GM18867 (cell line): ENCODE measurements around the gene CEBPB.
"Not testable (repeated sequence)": the region's sequence is repeated elsewhere in the genome, so short reads cannot be mapped to it uniquely, and the experiment has no call there.

ENCODE experiments used
- ATAC-seq: cut with Tn5 transposase; IDR thresholded peaks from one replicate; pipeline ENCODE4 v1.9.1; 2021; ENCODE audit warnings: mild to moderate bottlenecking, moderate library complexity; ENCODE audit not compliant: unreplicated experiment

CEBPB gene

DNA sequence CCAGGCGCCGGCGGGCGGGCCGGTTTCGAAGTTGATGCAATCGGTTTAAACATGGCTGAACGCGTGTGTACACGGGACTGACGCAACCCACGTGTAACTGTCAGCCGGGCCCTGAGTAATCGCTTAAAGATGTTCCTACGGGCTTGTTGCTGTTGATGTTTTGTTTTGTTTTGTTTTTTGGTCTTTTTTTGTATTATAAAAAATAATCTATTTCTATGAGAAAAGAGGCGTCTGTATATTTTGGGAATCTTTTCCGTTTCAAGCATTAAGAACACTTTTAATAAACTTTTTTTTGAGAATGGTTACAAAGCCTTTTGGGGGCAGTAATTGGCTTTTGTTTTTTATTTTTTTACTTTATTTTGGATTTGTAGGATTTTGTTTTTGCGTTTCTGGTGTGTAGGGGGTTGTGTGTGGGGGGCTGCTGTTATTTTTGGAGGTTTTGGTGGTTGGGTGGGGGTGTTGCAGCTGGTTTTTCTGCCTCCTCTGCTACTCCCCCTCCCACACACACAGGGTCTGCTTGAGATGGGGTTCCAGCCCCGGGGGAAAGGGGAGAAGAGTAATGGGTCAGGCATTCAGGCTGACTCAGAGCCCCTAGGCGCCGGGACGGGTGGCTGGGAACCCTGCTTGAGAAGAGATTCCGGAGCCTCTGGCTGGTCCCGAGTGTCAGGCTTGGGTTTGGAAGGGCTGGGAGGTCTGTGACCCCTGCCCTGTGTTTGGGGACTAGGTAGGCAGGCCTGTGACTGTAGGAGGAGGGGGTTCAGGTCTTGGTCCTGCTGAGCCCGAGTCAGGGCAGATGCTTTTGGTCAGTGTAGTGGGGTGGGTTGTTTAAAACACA, 2.0 kb downstream of the CEBPB start:
- ATAC-seq = no peak

DNA sequence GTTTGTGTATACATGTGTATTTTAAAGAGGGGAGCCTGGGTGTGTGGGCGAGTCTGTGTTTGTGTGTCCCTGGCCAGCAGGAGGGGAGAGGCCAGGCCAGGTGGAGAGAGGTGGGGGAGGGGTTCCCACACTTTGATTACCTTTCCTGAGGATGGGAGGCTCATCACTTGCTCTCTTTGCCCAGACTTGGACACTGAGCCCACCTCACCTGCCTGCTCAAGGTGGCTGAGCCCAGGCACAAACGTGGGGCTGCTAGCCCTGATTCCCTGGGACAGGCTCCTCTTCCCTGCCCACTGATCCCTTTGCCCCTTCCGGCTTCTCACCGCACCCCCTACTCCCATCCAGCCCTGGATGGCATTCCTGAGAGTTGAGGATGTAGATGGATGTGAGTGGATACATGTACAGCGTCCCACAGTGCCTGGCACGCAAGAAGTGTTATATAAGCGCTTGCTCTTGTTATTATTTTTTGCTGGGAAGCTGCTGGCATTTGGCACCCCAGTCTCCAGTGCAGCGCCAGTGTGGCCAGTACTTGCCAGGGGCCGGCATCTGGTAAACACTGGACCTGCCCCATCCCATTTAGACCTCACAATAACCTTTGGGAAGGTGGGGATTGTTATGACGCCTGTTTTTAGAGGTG, 2.7 kb downstream of the CEBPB start:
- ATAC-seq = no peak

- ATAC-seq = no peak
Observed at GRCh38 chr20:50193836-50194421, 3.3 kb downstream of the CEBPB start.

- no peak for ATAC-seq
Observed at GRCh38 chr20:50194422-50194830, 3.8 kb downstream of the CEBPB start.

- no peak for ATAC-seq
Observed at GRCh38 chr20:50194831-50195523, 4.3 kb downstream of the CEBPB start.

- ATAC-seq = no peak
Observed at GRCh38 chr20:50195524-50196120, 5.0 kb downstream of the CEBPB start.

- no peak for ATAC-seq
Observed at GRCh38 chr20:50196248-50196647, 5.6 kb downstream of the CEBPB start.

DNA sequence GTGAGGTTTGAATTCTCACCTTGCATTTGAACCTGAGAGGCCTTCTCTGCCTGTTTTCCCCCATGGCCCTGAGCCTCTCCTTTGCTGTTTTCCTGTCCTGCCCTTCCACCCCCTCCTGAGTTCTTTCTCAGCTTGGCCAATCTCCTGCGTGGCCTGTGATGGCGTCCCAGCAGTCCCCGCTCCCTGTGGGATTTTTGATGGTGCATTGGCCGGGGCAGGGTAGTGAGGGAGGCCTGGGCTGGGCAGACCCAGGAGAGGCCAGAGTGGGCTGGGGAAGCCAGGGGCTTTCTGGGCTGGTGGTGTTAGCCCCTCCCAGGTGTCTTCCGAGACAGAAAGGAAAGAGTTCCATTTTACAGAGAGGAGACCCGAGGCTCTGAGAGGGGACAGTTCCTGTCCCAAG, 6.3 kb downstream of the CEBPB start:
- ATAC-seq = no peak

GRCh38 chr20:50197463-50198179, 7.0 kb downstream of the CEBPB start:
- no peak for ATAC-seq

DNA sequence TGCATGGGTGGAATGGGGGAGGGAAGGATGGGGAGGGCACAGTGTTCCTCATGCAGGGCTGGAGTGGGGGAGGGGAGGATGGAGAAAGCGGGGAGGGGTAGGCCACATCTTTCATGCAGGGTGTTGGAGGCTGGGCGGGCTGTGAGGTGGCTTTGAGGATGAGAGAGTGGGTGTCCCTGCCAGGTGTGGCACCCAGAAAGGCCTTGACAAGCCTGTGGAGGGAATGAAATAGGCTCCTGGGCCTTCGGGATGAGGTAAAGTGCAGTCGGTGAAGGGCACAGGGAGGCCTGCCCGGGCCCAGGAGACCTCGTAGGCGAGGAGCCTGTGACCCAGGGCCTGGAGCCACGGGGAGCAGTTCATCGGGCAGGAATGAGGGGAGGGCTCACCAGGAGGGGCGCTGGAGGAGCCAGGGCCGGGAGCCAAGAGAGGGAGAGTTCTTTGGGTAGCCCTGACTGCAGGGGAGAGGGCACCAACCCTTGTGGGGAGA, 7.6 kb downstream of the CEBPB start:
- ATAC-seq = no peak

DNA sequence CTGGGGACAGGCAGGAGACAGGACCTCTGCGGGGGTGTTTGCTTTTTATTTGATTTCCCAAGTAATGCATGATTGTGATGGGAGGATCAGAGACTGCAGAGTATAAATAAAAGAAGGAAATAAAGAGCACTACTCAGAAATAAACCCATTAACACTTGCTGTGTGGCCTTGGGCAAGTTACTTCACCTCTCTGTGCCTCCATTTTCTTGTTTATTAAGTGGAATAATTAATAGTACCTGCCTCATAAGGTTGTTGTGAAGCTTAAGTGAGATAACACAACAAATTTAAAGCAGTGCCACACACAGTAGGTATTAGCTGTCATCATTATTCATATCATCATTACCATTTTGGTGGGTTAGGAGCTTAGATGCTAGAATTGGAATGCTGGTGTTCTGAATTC, 8.1 kb downstream of the CEBPB start:
- ATAC-seq = no peak

DNA sequence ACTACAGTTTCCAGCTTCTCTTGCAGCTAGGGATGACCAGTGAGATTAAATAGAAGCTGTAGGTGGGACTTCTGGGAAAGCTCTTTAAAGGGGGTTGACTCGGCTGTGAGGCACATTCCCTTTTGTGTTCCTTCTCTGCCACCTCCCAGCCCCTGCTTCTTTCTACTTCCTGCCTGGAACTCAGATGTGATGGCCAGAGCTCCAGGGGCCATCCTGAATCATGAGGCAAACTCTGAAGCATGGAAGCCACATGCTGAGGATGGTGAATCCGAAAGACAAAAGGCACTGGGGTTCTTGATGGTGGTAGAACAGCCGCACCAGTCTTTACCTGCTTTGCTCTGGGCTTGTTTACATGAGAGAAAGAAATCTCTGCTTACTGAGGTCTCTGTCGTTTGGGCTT, 9.1 kb downstream of the CEBPB start:
- ATAC-seq = no peak

- ATAC-seq = no peak
Observed at GRCh38 chr20:50200482-50201104, 10.0 kb downstream of the CEBPB start.

- ATAC-seq = not testable (repeated sequence)
Observed at GRCh38 chr20:50201710-50202109, 11.1 kb downstream of the CEBPB start.

DNA sequence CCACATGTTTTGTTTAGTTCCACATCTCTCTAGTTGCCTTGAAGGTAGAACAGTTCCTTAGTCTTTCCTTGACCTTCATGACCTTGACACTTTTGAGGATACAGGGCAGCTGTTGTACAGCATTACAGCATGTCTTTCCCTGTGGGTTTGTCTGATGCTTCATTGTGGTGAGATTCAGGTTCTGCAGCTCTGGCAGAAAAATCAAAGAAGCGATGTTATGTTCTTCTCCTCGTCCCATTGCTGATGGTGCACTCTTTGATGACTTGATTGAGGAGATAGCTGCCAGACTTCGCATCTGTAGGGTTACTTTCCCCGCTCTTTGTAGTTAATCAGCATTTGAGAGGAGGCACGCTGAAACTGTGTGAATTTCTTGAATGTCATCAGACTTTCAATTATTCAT, 12.0 kb downstream of the CEBPB start:
- ATAC-seq = no peak

DNA sequence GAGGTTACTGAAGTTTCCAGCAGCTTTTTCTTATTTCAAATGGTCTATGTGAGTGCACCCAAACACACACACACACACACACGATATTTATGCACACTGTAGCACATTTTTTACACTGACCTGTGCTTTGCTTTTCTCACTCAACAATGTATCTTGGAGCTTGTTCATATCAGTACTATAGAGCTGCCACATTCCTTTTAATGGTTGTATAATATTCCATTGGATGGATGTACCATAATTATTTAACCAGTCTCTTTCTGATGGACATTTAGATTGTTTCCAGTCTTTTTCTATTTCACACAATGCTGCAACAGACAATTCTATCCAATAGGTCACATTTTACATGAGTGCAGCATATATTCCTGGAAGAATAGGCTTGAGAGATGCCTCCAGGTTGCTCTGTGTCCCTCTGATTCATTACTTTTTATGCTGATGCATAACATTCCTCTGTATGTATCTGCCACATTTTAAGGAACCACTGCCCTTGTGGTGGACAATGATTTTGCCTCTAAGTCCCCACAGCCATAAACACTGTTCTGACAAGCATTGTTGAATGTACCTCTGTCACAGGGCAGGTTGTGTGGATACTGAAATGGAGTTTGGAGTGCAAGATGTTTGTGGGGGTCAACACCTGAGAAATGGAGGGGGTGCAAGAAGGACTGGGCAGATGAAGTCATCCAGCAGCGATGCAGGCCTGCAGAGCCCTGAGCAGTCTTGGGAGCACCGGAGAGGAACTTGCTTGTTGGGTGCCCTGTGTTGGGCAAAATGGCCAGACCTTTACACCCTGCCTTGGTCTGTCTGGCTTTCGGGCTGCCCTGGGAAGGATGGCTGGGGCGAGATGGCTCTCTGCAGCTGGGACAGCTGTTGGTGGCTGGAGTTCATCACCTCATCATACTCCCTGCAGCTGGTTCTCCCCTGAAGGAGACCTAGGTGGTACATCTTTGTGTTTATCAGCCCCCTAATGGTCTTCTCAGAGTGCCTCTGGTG, 13.6 kb downstream of the CEBPB start:
- ATAC-seq = no peak

DNA sequence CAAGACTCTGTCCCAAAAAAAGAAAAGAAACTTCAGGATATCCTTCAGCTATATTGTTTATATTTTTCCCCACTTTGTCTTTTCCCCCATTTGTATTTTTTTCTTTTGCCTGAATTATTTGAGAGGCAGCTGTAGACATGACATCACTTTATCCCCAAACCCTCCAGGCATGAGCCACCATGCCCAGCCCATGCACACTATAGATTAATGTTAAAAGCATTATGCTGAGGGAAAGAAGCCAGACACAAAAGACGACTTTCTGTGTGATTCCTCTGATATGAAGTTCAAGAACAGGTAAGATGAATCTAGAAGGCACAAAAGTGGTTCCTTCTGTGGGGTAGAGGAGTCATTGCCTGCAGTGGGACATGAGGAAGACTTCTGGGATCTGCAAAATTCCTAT, 16.4 kb downstream of the CEBPB start:
- ATAC-seq = no peak

DNA sequence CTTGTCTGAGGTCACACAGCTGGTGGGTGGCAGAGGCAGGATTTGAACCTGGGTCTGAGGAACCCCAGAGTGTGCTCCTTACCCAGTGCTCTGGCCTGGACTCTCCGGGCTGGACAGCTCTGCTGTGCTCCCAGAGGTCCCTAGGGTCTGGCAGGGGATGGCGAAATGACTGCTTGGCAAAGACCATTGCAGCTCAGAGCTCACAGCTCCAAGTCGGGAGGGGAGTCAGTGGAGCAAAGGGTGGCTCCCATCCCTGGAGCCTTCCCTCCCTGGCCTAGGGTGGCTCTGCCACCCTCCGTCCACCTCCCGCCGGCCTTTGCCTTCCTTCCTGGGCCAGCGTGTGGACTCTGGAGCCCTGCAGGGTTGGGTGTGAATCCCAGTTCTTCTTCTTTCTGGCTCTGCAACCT, 17.5 kb downstream of the CEBPB start:
- no peak for ATAC-seq

- not testable (repeated sequence) for ATAC-seq
Observed at GRCh38 chr20:50208815-50209214, 18.2 kb downstream of the CEBPB start.
